Stimulated activated CD8-positive, alpha-beta memory T cell treated with anti-CD3 and anti-CD28 coated beads, Interleukin-4, amount 100 ng/mL, for 4 hours (primary cell): ENCODE results near the gene BRSK1.

Experiments
- DNase-seq, 2 donors: peaks; one replicate each; pipeline ENCODE4 v3.0.0-alpha.2; 2020; ENCODE audit warnings: low read depth in 2 of 2, low spot score in 1 of 2

The BRSK1 gene

GRCh38 chr19:55253842-55254624, 29.8 kb upstream of the BRSK1 start:
- DNase-seq = peak in 1 of 2 donors; percentile 41

GRCh38 chr19:55254625-55254977, 29.2 kb upstream of the BRSK1 start:
- no peak for DNase-seq

- DNase-seq = no peak
These were observed 28.0 kb upstream of the BRSK1 start for GRCh38 chr19:55255618-55256423.

GRCh38 chr19:55256562-55257460, 27.0 kb upstream of the BRSK1 start:
- DNase-seq = no peak

- DNase-seq = no peak
These were observed 26.1 kb upstream of the BRSK1 start for GRCh38 chr19:55257461-55258420.

GRCh38 chr19:55258476-55258827, 25.3 kb upstream of the BRSK1 start:
- DNase-seq = no peak

- DNase-seq = peak; percentile 83 to 87
These were observed 24.8 kb upstream of the BRSK1 start, which contains the start of gene PPP6R1 for GRCh38 chr19:55258828-55259539. Gene PPP6R1 (minus strand): TSS chr19:55259017. CDS start chr19:55247103, 11,914 bp downstream.

- no peak for DNase-seq
These were observed 24.1 kb upstream of the BRSK1 start for GRCh38 chr19:55259540-55260210.

GRCh38 chr19:55261671-55262126, 22.1 kb upstream of the BRSK1 start:
- DNase-seq = no peak

- DNase-seq = no peak
These were observed 21.4 kb upstream of the BRSK1 start for GRCh38 chr19:55262359-55262758.

- no peak for DNase-seq
These were observed 19.3 kb upstream of the BRSK1 start for GRCh38 chr19:55264531-55264930.

GRCh38 chr19:55265173-55265572, 18.6 kb upstream of the BRSK1 start:
- DNase-seq = no peak

- DNase-seq = no peak
These were observed 17.9 kb upstream of the BRSK1 start for GRCh38 chr19:55265723-55266386.

GRCh38 chr19:55266404-55266803, 17.4 kb upstream of the BRSK1 start:
- DNase-seq = no peak

GRCh38 chr19:55266840-55267239, 17.0 kb upstream of the BRSK1 start:
- DNase-seq = no peak

- no peak for DNase-seq
These were observed 14.5 kb upstream of the BRSK1 start for GRCh38 chr19:55269299-55269698.

GRCh38 chr19:55270172-55270942, 13.4 kb upstream of the BRSK1 start:
- DNase-seq = no peak

- no peak for DNase-seq
These were observed 11.7 kb upstream of the BRSK1 start for GRCh38 chr19:55272142-55272541.
